ENCODE results near the gene ADGRL1. TPM values are rescaled to one million over a fixed set of nuclear protein-coding genes. Genes with fewer than 3 reads are reported as not detected.
"Not testable (repeated sequence)": the region's sequence is repeated elsewhere in the genome, so short reads cannot be mapped to it uniquely, and the experiment has no call there.

The ADGRL1 gene
- total RNA-seq: 1 to 10 TPM; 6.3 to 7.7 TPM

DNA sequence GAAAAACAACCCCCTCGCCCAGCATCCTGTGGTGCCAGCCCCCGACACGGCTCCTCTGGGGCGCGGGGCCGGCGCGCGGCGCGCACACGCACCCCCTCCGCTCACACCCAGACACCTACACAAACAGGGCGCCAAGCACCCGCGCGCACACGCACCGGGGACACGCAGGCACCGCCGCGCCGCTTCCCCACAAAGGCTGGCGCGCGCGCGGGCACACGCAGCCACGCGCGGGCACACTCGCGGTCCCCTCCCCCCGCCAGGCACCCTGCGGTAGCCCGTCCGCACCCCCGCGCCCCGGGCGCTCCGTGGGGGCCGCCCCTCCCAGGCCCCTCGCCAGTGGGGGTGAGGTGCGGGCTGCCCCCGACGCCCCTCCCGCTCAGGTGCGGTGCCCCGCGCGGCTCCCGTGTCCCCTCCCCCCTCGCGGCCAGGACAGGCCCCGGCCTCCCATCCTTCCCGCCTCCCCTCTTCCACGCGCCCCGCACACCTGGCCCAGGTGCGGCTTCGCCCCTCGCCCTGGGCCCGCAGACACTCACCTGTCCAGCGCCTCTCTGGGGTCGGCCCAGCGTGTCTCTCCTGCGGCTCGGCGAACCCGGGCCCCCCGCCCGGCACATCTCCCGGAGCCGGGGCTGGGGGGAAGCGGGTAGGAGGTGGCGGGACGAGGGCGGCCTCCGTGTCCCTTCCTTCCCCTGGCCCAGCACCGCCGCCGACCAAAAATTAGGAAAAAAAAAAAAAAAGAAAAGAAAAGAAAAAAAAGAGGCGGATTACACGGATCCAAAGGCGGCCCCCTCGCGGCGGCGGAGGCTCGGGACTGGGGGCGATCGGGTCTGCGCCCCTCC is at the start of gene ADGRL1:
Gene ADGRL1, minus strand, starts transcription at position 718 of the 836 bp plus-strand sequence. CDS start 22,567 bp downstream, outside the sequence.
- Mint-ChIP-seq H3K27ac (peak within 1 kb of the TSS; percentile 81), H3K4me3 (peak within 1 kb of the TSS; percentile 76), H3K27me3 (ENCODE audit: low read depth) (peaks cover 53% of the 10 kb centered on the region), H3K4me1 (ENCODE audit: low read depth) (peaks cover 22% of the 10 kb centered on the region)
- CTCF ChIA-PET; DNase-seq; H3K9me3 Mint-ChIP-seq (ENCODE audit: insufficient read depth); H3K36me3 Mint-ChIP-seq (ENCODE audit: low read depth); POLR2A ChIA-PET; ATAC-seq: not testable (repeated sequence)

DNA sequence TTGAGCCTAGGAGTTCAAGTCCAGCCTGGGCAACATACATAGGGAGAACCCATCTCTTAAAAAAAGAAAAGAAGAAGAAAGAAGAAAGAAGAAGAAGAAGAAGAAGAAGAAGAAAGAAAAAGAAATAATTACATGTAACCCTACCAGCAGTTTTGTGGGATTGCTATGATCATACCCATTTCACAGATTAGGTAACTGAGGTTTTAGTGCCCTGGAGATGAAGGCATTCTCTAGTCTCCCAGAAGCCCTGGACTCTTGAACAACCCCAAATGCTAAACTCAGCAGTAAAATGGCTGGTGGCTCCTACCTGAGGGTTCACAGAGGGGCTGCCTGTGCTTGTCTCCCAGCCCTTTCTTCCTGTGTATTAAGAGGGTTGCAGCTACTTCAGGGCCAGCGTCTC is 49.3 kb upstream of the ADGRL1 start:
- H3K9me3 Mint-ChIP-seq (ENCODE audit: insufficient read depth); POLR2A ChIA-PET; H3K27me3 Mint-ChIP-seq (ENCODE audit: low read depth); DNase-seq; ATAC-seq; CTCF ChIA-PET; H3K36me3 Mint-ChIP-seq (ENCODE audit: low read depth); H3K27ac Mint-ChIP-seq; H3K4me3 Mint-ChIP-seq: not testable (repeated sequence)
- peaks cover 21% of the 10 kb centered on the region for H3K4me1 Mint-ChIP-seq (ENCODE audit: low read depth)

DNA sequence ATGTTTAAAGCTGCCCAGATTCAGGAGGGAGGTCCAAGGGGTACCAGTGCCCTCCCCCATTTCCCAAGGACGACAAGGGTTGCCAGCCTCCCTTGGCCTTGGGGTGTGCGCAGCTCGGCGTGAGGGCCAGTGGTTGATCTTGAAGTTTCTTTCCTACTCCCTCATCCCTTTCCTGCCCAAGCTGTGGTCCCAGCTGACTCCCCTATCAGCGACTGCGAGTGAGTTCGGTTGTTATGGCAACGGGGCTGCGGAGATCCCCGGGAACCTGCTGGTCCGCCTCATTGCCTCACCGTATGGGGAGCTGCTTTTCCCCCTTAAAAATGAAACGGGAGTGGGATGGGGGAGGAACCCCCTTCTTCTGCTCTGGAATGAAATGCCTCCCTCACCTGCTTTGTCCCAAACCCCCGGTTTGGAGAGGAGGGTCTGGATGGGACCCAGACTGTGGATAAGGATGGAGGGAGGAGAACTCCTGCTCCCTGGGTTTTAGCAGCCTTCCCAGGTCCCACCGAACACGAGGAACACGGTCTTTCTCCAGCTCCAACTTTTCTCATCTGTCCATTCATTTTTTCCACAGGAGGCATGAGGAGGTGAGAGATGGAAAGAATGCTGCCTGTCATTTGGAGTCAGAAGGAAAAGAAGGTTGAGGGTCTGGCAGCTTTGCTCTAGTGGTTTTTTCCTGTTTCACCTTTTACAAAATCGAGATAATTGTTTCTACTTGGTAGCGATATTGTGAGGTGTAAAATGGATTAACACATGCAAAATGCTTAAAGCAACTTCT is 48.0 kb upstream of the ADGRL1 start:
- POLR2A ChIA-PET; ATAC-seq; H3K27me3 Mint-ChIP-seq (ENCODE audit: low read depth); DNase-seq; H3K4me3 Mint-ChIP-seq; H3K36me3 Mint-ChIP-seq (ENCODE audit: low read depth); H3K27ac Mint-ChIP-seq; H3K9me3 Mint-ChIP-seq (ENCODE audit: insufficient read depth): not testable (repeated sequence)
- CTCF ChIA-PET: interaction anchor here (1.1 kb wide), 1 partner anchor 94 kb away, joined by 5 read pairs; no protein-coding TSS in a partner anchor
- peaks cover 28% of the 10 kb centered on the region for H3K4me1 Mint-ChIP-seq (ENCODE audit: low read depth)

DNA sequence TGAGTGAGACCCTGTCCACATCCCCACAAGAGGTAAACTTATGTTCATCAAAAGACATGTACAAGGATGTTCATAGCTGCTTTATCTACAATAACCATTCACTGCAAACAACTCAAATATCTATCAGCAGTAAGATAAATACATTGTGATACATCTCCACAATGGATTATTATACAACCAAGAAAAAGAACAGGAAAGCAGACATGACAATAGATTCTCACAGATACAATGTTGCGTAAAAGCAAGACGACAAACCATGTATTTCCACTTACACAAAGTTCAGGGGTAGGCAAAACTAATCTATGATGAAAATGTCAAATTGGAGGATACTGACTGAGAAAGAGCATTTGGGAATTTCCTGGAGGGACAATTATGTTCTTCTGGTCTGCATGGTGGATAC is 46.2 kb upstream of the ADGRL1 start:
- CTCF ChIA-PET; H3K9me3 Mint-ChIP-seq (ENCODE audit: insufficient read depth); H3K27me3 Mint-ChIP-seq (ENCODE audit: low read depth); ATAC-seq; POLR2A ChIA-PET; H3K4me3 Mint-ChIP-seq; H3K27ac Mint-ChIP-seq; H3K36me3 Mint-ChIP-seq (ENCODE audit: low read depth); DNase-seq: not testable (repeated sequence)
- peaks cover 37% of the 10 kb centered on the region for H3K4me1 Mint-ChIP-seq (ENCODE audit: low read depth)

DNA sequence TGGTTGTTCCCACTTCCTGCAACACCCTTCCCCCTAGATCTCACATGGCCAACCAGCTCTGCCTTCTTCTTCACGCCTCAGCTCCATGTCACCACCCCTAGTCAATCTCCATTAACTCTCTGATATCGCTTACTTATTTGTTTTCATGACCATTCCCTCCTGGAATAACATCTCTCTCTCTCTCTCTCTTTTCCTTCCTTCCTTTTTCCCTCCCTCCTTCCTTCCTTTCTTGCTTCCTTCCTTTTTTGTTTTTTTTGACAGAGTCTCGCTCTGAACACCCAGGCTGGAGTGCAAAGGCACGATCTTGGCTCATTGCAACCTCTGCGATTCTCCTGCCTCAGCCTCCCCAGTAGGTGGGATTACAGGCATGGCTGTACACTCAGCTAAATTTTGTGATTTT is 44.9 kb upstream of the ADGRL1 start:
- ATAC-seq (no peak), DNase-seq (no peak)
- CTCF ChIA-PET: interaction anchor here (0.6 kb wide), 1 partner anchor 1960 kb away, joined by 3 read pairs; no protein-coding TSS in a partner anchor
- POLR2A ChIA-PET: no interaction called here
- Mint-ChIP-seq H3K4me1 (ENCODE audit: low read depth) (peaks cover 31% of the 10 kb centered on the region), H3K9me3 (ENCODE audit: insufficient read depth) (no peaks in the 10 kb centered on the region), H3K36me3 (ENCODE audit: low read depth) (no peaks in the 10 kb centered on the region), H3K27ac (no peak overlapping the region), H3K27me3 (ENCODE audit: low read depth) (peaks cover 9% of the 10 kb centered on the region), H3K4me3 (no peak overlapping the region)

DNA sequence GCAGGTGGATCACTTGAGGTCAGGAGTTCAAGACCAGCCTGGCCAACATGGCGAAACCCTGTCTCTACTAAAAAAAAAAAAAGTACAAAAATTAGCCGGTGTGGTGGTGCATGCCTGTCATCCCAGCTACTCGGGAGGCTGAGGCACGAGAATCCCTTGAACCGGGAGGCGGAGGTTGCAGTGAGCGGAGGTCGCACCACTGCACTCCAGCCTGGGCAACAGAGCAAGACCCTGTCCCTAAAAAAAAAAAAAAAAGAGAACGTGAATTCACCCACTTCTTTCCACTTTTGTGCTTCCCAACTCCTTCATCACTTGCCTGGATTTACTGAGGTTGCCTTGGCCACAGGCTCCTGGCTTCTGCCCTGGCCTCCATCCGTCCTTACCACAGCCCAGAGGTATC is 44.3 kb upstream of the ADGRL1 start:
- POLR2A ChIA-PET; ATAC-seq; H3K4me3 Mint-ChIP-seq; DNase-seq; H3K9me3 Mint-ChIP-seq (ENCODE audit: insufficient read depth); H3K27me3 Mint-ChIP-seq (ENCODE audit: low read depth); CTCF ChIA-PET; H3K36me3 Mint-ChIP-seq (ENCODE audit: low read depth); H3K27ac Mint-ChIP-seq: not testable (repeated sequence)
- H3K4me1 Mint-ChIP-seq (ENCODE audit: low read depth): peaks cover 28% of the 10 kb centered on the region

DNA sequence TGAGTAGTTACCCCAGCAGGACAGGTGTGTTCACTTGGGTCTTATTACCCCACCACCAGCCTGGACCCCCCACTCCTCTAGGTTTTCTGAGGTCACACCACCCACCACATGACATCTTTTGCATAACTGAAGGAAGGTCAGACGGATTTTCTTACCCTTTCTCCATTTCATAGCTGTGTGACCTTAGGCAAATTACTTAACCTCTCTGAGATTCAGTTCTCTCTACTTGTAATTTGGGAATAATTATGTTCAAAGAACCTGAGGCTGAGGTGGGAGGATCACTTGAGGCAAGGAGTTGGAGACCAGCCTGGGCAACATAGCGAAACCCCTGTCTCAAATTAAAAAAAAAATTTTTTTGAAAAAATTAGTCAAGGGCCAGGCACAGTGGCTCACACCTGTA is 43.9 kb upstream of the ADGRL1 start:
- H3K4me3 Mint-ChIP-seq; H3K9me3 Mint-ChIP-seq (ENCODE audit: insufficient read depth); CTCF ChIA-PET; H3K36me3 Mint-ChIP-seq (ENCODE audit: low read depth); H3K27me3 Mint-ChIP-seq (ENCODE audit: low read depth); ATAC-seq; POLR2A ChIA-PET; DNase-seq: not testable (repeated sequence)
- Mint-ChIP-seq H3K4me1 (ENCODE audit: low read depth) (peaks cover 28% of the 10 kb centered on the region), H3K27ac (peak overlapping the region; percentile 49)

DNA sequence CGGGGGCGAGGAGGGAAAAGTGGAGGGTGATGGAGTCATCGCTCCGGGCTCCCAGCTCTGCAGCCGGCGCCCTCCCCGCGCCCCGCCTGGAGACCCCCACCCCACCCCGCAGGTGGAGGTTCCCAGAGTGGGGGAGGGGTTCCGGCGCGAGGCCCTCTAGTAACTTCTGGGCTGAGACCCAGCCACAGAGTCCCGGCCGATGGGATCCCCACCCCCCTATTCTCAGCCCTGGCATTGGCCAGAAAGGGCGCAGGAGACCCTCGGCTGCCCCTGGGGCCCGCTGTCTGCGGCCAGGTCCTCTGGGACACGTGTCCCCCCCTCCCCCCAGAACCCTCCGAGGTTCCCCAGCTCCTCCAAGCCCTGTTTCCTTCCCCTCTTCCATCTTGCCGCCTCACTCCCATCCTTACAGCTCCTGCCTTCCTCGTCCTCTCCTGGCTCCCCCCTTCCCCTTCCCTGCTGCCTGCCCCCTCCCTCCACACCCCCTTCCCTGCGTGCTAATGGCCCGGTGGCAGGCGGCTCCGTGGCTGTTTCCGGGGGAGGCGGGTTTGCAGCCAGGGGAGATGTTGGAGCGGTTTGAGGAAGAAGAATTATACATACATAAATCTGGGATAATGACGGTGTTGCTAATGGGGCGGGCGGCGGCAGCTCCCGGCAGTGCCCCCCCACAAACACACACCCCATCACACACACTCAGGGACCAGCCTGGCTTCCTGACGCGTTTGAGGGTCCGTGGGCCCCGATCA is 43.2 kb upstream of the ADGRL1 start:
- DNase-seq (peak; percentile 26), ATAC-seq (peak; percentile 17)
- H3K36me3 Mint-ChIP-seq (ENCODE audit: low read depth); H3K9me3 Mint-ChIP-seq (ENCODE audit: insufficient read depth); CTCF ChIA-PET; H3K27me3 Mint-ChIP-seq (ENCODE audit: low read depth): not testable (repeated sequence)
- Mint-ChIP-seq H3K4me1 (ENCODE audit: low read depth) (peaks cover 28% of the 10 kb centered on the region), H3K4me3 (peak overlapping the region; percentile 51), H3K27ac (peak overlapping the region; percentile 52)
- POLR2A ChIA-PET: interaction anchor here (0.9 kb wide), 1 partner anchor 169 kb away, joined by 3 read pairs; no protein-coding TSS in a partner anchor

DNA sequence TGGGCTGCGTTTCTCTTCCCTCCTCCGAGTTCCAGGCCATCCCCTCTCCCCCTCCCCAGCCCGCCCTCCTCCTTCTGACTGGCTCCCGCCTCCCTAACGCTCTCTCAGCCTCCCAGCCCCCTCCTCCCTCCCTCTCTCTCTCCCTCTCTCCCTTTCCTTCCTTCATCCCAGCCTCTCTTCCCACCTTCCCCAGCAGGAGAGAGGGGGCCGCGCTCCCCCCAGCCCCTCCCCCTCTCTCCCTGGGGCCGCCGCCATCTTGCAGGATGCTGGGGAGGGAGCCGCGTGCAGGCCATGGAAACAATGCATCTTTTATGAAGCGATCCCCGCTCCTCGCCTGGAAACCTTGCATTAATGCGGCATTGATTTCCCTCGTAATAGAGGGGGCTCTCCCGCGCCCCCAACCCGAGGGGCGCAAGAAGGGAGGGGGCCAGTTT is 42.6 kb upstream of the ADGRL1 start:
- Mint-ChIP-seq H3K4me3 (peak overlapping the region; percentile 34), H3K4me1 (ENCODE audit: low read depth) (peaks cover 23% of the 10 kb centered on the region), H3K36me3 (ENCODE audit: low read depth) (no peaks in the 10 kb centered on the region), H3K9me3 (ENCODE audit: insufficient read depth) (no peaks in the 10 kb centered on the region), H3K27me3 (ENCODE audit: low read depth) (peaks cover 7% of the 10 kb centered on the region), H3K27ac (peak overlapping the region; percentile 67)
- peak; percentile 42 for DNase-seq
- POLR2A ChIA-PET: interaction anchor here (0.9 kb wide), 1 partner anchor 170 kb away, joined by 3 read pairs; no protein-coding TSS in a partner anchor
- CTCF ChIA-PET: no interaction called here
- ATAC-seq: peak; percentile 53

DNA sequence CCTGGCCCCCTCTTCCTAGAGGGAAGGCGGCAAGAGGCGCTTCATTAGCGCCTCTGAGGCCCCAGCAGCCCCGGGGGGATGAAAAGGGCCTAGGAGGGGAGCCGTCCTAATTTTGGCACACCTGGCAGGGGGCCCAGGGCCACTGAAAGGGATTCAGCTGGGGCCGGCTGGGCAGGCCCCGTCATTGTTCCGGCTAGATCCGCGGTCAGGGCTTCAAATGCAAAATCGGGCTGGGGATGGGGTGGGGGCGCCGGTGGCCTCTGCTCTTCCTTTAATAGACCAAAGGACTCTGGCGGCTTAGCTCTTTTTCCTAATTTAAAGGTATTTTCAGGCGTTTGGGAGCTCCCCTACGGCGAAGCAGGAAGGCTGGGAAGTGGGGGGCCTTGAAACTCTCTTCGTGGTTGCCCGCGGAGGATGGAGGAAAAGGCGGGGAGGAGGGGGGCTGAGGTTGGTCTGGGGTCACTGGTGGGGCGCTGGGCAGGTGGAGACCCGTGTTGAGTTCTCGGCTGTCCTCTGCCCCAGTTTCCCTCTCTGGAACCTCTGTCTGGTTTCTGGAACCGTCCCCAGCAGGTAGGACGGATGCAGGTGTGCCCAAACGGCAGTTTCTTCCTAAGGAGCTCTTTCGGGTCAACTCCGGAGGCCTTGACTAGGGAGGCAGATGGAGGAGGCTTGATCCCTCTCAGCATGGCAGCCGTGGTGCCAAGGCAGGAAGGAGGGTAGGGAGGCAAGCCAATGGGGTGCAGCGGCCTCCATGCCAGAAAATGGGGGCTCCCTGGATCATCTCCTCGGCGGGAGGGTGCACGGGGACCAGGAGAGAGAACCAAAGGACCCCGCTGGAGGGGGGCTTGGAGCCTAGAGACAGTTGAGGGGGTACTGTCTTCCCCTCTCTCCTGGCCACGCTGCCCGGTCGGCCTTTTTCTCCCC is 41.8 kb upstream of the ADGRL1 start:
- peak overlapping the region; percentile 77 for H3K27ac Mint-ChIP-seq
- POLR2A ChIA-PET: interaction anchor here (0.6 kb wide), 2 partner anchors 27 to 66 kb away, joined by 3 read pairs; no protein-coding TSS in a partner anchor
- DNase-seq; H3K36me3 Mint-ChIP-seq (ENCODE audit: low read depth); H3K9me3 Mint-ChIP-seq (ENCODE audit: insufficient read depth); H3K27me3 Mint-ChIP-seq (ENCODE audit: low read depth); CTCF ChIA-PET: not testable (repeated sequence)
- H3K4me1 Mint-ChIP-seq (ENCODE audit: low read depth): peaks cover 23% of the 10 kb centered on the region
- peak overlapping the region; percentile 53 for H3K4me3 Mint-ChIP-seq
- peak; percentile 34 for ATAC-seq

DNA sequence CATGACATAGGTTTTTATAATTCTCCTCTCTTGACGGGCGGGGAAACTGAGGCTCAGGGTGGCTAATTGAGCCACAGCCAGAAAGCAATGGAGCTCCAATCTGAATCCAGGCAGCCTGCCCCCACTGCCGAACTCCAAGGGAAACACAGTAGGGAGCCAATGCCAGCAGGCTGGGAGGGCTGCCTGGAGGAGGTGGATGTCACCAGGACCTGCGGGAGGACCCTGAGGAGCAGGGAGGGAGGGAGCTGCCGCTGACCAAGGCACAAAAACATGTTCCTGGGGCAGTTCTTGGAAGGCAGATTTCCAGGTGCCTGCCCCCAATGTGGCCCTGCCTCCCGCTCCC is 41.2 kb upstream of the ADGRL1 start:
- H3K4me1 Mint-ChIP-seq (ENCODE audit: low read depth): peaks cover 23% of the 10 kb centered on the region
- H3K36me3 Mint-ChIP-seq (ENCODE audit: low read depth); ATAC-seq; H3K4me3 Mint-ChIP-seq; DNase-seq; H3K27me3 Mint-ChIP-seq (ENCODE audit: low read depth); H3K9me3 Mint-ChIP-seq (ENCODE audit: insufficient read depth); CTCF ChIA-PET: not testable (repeated sequence)
- POLR2A ChIA-PET: interaction anchor here (0.6 kb wide), 2 partner anchors 27 to 66 kb away, joined by 3 read pairs; no protein-coding TSS in a partner anchor
- H3K27ac Mint-ChIP-seq: peak overlapping the region; percentile 43

Data from activated CD8-positive, alpha-beta T cell treated with anti-CD3 and anti-CD28 coated beads, Interleukin-2, amount 10 ng/mL, durations not matched to agents 7 days and 5 days (primary cell).